Measurements from ENCODE around the gene EAF1. TPM values are rescaled to one million over a fixed set of nuclear protein-coding genes. Genes with fewer than 3 reads are reported as not detected.
"Not testable (repeated sequence)": the region's sequence is repeated elsewhere in the genome, so short reads cannot be mapped to it uniquely, and the experiment has no call there.

Gene EAF1
- polyA plus RNA-seq, 1 donor from 2014 or later, result 45.4 TPM

DNA sequence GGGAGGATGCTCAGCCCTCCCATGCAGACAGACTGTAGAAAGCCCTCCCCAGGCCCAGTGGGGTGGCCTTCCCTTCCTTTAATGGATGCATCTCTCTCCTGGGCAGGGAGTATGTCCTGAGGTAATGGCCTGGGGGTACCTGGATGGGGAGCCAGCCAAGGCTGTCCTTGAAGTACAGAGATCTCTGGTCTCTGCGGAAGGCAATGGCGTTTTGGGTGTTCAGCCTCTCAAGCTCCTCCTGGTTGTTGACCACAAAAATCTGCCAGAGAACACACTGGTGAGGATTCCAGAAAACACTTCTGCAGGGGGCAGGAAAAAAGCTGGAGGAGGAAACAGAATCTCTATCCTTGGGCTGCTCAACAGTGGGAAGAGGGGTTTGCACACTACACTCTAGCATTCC is 28.9 kb downstream of the EAF1 start:
- H3K4me3 ChIP-seq (ENCODE audit: low read length), result no peak overlapping the region
- no peak overlapping the region for H3K4me2 ChIP-seq (ENCODE audit: low read length)
- TF ChIP-seq MXI1 (conservative IDR thresholded peaks at IDR 0.05; ENCODE audit: poor library complexity, severe bottlenecking) (no peak), EP300 (conservative IDR thresholded peaks at IDR 0.05; ENCODE audit: poor library complexity, severe bottlenecking) (no peak), POLR2AphosphoS5 (IDR thresholded peaks at IDR 0.05) (no peak), SMC3 (conservative IDR thresholded peaks at IDR 0.05; ENCODE audit: poor library complexity) (no peak), EZH2 (IDR thresholded peaks at IDR 0.05; ENCODE audit: borderline replicate concordance, insufficient read depth, low read length, poor library complexity, severe bottlenecking) (no peak), TAF1 (IDR thresholded peaks at IDR 0.05; ENCODE audit: low read depth) (no peak), RAD21 (conservative IDR thresholded peaks at IDR 0.05) (no peak)
- TF ChIP-seq, protein P1, sequence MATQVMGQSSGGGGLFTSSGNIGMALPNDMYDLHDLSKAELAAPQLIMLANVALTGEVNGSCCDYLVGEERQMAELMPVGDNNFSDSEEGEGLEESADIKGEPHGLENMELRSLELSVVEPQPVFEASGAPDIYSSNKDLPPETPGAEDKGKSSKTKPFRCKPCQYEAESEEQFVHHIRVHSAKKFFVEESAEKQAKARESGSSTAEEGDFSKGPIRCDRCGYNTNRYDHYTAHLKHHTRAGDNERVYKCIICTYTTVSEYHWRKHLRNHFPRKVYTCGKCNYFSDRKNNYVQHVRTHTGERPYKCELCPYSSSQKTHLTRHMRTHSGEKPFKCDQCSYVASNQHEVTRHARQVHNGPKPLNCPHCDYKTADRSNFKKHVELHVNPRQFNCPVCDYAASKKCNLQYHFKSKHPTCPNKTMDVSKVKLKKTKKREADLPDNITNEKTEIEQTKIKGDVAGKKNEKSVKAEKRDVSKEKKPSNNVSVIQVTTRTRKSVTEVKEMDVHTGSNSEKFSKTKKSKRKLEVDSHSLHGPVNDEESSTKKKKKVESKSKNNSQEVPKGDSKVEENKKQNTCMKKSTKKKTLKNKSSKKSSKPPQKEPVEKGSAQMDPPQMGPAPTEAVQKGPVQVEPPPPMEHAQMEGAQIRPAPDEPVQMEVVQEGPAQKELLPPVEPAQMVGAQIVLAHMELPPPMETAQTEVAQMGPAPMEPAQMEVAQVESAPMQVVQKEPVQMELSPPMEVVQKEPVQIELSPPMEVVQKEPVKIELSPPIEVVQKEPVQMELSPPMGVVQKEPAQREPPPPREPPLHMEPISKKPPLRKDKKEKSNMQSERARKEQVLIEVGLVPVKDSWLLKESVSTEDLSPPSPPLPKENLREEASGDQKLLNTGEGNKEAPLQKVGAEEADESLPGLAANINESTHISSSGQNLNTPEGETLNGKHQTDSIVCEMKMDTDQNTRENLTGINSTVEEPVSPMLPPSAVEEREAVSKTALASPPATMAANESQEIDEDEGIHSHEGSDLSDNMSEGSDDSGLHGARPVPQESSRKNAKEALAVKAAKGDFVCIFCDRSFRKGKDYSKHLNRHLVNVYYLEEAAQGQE (IDR thresholded peaks at IDR 0.05; ENCODE audit: borderline replicate concordance), result no peak
- TF ChIP-seq, protein P2, sequence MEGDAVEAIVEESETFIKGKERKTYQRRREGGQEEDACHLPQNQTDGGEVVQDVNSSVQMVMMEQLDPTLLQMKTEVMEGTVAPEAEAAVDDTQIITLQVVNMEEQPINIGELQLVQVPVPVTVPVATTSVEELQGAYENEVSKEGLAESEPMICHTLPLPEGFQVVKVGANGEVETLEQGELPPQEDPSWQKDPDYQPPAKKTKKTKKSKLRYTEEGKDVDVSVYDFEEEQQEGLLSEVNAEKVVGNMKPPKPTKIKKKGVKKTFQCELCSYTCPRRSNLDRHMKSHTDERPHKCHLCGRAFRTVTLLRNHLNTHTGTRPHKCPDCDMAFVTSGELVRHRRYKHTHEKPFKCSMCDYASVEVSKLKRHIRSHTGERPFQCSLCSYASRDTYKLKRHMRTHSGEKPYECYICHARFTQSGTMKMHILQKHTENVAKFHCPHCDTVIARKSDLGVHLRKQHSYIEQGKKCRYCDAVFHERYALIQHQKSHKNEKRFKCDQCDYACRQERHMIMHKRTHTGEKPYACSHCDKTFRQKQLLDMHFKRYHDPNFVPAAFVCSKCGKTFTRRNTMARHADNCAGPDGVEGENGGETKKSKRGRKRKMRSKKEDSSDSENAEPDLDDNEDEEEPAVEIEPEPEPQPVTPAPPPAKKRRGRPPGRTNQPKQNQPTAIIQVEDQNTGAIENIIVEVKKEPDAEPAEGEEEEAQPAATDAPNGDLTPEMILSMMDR (IDR thresholded peaks at IDR 0.05; ENCODE audit: poor library complexity, severe bottlenecking), result no peak
- H2AFZ ChIP-seq (ENCODE audit: low read depth, low read length), result no peak overlapping the region
- no peaks in the 10 kb centered on the region for H3K9me3 ChIP-seq (ENCODE audit: low read length)
- H3K36me3 ChIP-seq (ENCODE audit: insufficient read depth, low read length), result no peaks in the 10 kb centered on the region
- no peak overlapping the region for H3K27ac ChIP-seq (ENCODE audit: low read length)
- H3K27me3 ChIP-seq (ENCODE audit: insufficient read depth, low read depth, low read length), result no peaks in the 10 kb centered on the region
- H4K20me1 ChIP-seq (ENCODE audit: insufficient read depth), result no peaks in the 10 kb centered on the region
- no peaks in the 10 kb centered on the region for H3F3A ChIP-seq (ENCODE audit: insufficient read depth, low read length, poor library complexity, severe bottlenecking)
- H3K9ac ChIP-seq (ENCODE audit: low read length), result no peak overlapping the region
- H3K9me2 ChIP-seq (ENCODE audit: insufficient read depth, low read length), result no peaks in the 10 kb centered on the region
- H3K79me2 ChIP-seq (replicated peaks; ENCODE audit: insufficient read depth, low read length), result no peaks in the 10 kb centered on the region

- H3K79me2 ChIP-seq (replicated peaks; ENCODE audit: insufficient read depth, low read length); H3K36me3 ChIP-seq (ENCODE audit: insufficient read depth, low read length); H3K9me3 ChIP-seq (ENCODE audit: low read length); H3F3A ChIP-seq (ENCODE audit: insufficient read depth, low read length, poor library complexity, severe bottlenecking); H3K4me2 ChIP-seq (ENCODE audit: low read length); H3K9ac ChIP-seq (ENCODE audit: low read length); H3K27ac ChIP-seq (ENCODE audit: low read length); H4K20me1 ChIP-seq (ENCODE audit: insufficient read depth); H2AFZ ChIP-seq (ENCODE audit: low read depth, low read length); H3K27me3 ChIP-seq (ENCODE audit: insufficient read depth, low read depth, low read length); H3K9me2 ChIP-seq (ENCODE audit: insufficient read depth, low read length); H3K4me3 ChIP-seq (ENCODE audit: low read length): not testable (repeated sequence)
Measured at GRCh38 chr3:15456915-15457314, 29.5 kb downstream of the EAF1 start.

- H3K27ac ChIP-seq (ENCODE audit: low read length), result no peak overlapping the region
- no peak overlapping the region for H3K4me2 ChIP-seq (ENCODE audit: low read length)
- H3K27me3 ChIP-seq (ENCODE audit: insufficient read depth, low read depth, low read length), result no peaks in the 10 kb centered on the region
- no peaks in the 10 kb centered on the region for H3K36me3 ChIP-seq (ENCODE audit: insufficient read depth, low read length)
- H3K9me3 ChIP-seq (ENCODE audit: low read length), result no peaks in the 10 kb centered on the region
- H3K79me2 ChIP-seq (replicated peaks; ENCODE audit: insufficient read depth, low read length), result no peaks in the 10 kb centered on the region
- no peaks in the 10 kb centered on the region for H4K20me1 ChIP-seq (ENCODE audit: insufficient read depth)
- TF ChIP-seq RAD21 (conservative IDR thresholded peaks at IDR 0.05) (no peak), POLR2AphosphoS5 (IDR thresholded peaks at IDR 0.05) (no peak), EP300 (conservative IDR thresholded peaks at IDR 0.05; ENCODE audit: poor library complexity, severe bottlenecking) (no peak), MXI1 (conservative IDR thresholded peaks at IDR 0.05; ENCODE audit: poor library complexity, severe bottlenecking) (no peak), SMC3 (conservative IDR thresholded peaks at IDR 0.05; ENCODE audit: poor library complexity) (no peak), EZH2 (IDR thresholded peaks at IDR 0.05; ENCODE audit: borderline replicate concordance, insufficient read depth, low read length, poor library complexity, severe bottlenecking) (no peak), TAF1 (IDR thresholded peaks at IDR 0.05; ENCODE audit: low read depth) (no peak)
- TF ChIP-seq, protein P1 (IDR thresholded peaks at IDR 0.05; ENCODE audit: borderline replicate concordance), result no peak
- TF ChIP-seq, protein P2 (IDR thresholded peaks at IDR 0.05; ENCODE audit: poor library complexity, severe bottlenecking), result no peak
- H2AFZ ChIP-seq (ENCODE audit: low read depth, low read length), result no peak overlapping the region
- no peak overlapping the region for H3K4me3 ChIP-seq (ENCODE audit: low read length)
- H3K9me2 ChIP-seq (ENCODE audit: insufficient read depth, low read length), result no peaks in the 10 kb centered on the region
- H3F3A ChIP-seq (ENCODE audit: insufficient read depth, low read length, poor library complexity, severe bottlenecking), result no peaks in the 10 kb centered on the region
- no peak overlapping the region for H3K9ac ChIP-seq (ENCODE audit: low read length)
Measured at GRCh38 chr3:15458212-15458780, 30.9 kb downstream of the EAF1 start.
